Stimulated activated CD8-positive, alpha-beta memory T cell treated with anti-CD3 and anti-CD28 coated beads, Interleukin-4, amount 100 ng/mL, for 4 hours (primary cell): ENCODE results near the gene ZNF691.
"Not testable (repeated sequence)": the region's sequence is repeated elsewhere in the genome, so short reads cannot be mapped to it uniquely, and the experiment has no call there.

ENCODE experiments used
- DNase-seq, 2 donors: peaks; one replicate each; pipeline ENCODE4 v3.0.0-alpha.2; 2020; ENCODE audit warnings: low read depth in 2 of 2, low spot score in 1 of 2

Gene ZNF691, protein sequence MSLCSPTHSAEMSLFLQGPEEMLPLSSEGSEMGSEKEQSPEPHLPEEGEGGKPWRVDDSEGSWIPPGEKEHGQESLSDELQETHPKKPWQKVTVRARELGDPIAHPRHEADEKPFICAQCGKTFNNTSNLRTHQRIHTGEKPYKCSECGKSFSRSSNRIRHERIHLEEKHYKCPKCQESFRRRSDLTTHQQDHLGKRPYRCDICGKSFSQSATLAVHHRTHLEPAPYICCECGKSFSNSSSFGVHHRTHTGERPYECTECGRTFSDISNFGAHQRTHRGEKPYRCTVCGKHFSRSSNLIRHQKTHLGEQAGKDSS

DNA sequence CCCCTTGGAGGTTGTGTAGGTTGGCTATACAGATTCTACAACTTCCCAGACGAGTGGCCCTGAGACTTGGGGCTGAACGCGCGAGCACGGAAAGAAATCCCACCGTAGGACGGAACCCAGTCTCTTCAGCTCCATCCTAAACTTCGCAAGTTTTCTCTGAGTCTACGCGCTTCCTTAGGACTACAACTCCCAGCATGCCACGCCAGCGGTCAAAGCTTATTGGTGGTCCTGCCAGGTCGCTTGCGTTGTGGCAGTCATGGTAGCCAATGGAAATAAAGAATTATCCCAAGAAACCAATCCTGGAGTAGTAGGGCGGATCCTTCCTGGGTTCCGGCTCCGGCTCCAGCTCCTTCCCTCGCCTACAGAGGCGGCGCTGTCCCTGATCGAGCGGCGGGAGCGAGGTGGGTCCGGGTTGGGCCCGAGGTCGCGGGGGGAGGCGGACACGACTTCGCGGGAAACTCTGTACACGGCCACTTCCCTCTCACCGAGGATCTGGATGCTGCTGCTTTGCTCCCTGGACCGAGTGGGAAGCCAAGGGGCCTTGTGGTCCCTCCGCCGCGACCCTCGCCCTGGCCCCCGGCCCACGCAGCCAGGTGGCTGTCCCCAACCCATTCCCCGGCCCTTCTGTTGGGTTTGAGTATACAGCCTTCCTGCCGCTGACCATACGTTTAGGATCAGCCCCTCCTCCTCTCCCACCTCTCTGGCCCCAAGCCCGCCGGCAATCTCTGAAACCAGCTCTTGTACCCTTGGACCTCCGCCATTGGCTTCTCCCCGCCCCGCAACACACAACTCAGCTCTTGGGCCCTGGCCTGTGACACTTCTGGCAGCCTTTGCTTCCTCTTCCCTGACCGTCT, at the start of gene ZNF691:
Gene ZNF691, plus strand, starts transcription at position 357 of the 854 bp plus-strand sequence. CDS start 3,046 bp downstream, outside the sequence.
- peak; percentile 74 to 76 for DNase-seq

GRCh38 chr1:42797414-42797813, 49.0 kb upstream of the ZNF691 start:
- DNase-seq, result no peak

- DNase-seq, result no peak
Measured at GRCh38 chr1:42797979-42798378, 48.4 kb upstream of the ZNF691 start.

- no peak for DNase-seq
Measured at GRCh38 chr1:42801832-42802473, 44.5 kb upstream of the ZNF691 start.

DNA sequence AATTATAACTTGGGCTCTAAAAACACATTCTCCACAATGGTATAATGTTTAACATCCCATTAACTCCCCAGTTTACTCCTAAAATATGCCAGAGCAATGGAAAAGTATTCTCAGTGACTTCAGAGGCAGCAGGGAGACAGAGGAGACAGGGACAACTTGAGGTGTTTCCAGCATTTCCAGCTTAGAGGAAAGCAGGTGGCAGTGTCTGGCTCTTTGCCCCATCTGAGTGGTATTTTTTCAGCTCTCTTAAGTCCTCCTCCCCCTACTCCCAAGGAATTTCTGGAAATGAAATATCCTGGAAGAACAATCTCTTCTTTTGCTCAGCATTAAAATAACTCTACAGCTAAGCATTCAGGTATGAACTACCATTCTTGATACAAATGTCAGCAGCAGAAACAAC, 40.2 kb upstream of the ZNF691 start:
- no peak for DNase-seq

DNA sequence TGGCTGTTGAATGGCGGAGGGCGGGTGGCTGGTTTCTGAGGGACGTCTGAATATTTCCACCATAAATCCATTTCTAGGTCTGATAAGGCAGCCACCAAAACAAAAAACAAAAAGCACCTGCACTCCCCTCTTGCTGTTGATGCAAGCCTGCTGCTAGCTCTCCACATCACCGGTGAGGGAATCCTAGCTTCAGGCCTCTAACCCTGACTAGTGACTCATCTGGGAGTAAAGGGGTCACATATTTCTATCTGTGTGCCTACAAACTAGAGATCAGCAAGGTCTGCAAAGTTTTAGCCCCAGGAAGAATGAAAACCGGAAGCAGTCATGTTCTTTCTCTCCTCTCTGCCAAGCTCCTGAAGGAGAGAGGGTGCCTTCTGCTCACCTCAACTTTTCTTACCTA, 39.8 kb upstream of the ZNF691 start:
- DNase-seq, result no peak

DNA sequence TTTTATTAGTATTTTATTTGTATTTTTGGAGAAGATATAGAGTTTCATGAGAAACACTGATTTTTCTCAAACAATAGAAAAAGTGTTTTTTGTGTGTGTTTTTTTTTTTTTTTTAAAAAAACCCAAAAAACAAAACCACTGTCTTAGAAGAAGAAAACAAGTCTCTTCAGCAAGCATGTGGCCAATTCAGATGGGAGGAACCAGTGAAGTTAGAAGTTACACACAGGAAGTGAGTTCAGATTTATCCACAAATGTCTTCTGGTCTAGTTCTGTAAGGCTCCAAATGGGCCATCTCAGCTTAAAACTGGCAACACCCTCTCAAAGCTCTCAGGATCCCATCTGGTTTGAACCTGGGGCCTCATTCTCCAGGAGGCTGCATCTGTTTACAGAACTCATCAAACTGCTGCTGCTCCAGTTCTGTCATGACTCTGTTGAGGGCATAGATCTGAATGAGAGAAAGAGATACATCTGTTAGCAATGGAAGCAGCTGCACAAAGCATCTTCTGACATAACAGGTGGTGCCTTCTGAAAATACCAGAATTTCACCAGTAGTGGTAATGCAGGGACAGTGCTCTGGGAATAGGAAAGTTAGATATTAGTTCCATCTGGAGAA, 39.3 kb upstream of the ZNF691 start:
- no peak for DNase-seq

- not testable (repeated sequence) for DNase-seq
Measured at GRCh38 chr1:42814815-42815214, 31.6 kb upstream of the ZNF691 start.

DNA sequence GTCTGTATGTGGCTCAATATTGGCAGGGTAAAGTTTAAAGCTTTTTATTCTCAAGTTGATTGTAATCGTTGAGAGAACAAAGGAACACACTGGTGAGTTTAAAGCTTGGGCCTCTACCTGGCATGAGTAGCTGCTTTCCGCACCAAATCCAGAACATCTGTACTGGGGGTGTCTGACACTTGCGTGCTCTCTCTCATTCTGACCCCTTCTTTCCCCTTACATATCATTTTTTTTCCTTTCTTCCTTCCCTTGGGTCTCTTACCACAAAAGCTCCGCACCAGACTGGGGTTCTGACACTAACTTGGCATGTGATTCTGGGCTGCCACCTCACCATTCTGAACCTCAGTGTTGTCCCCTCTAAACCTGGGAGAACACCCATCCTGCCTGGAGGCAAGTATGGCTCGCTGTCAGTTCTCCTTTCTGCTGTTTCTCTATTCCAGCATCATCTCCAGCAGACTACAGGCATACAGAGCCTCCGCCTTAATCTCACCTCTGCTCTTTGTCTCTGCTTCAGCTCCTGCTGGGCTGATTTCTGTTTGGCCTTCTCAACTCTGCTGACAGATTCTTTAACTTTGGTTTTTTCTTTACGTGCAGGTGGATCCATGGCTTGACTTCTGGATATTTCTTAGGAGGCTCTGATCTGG, 30.4 kb upstream of the ZNF691 start:
- DNase-seq, result no peak

- peak; percentile 87 to 90 for DNase-seq
Measured at GRCh38 chr1:42816585-42817439, 29.6 kb upstream of the ZNF691 start, which contains the start of the genes ERMAP and SVBP. ERMAP (plus strand) TSS chr1:42817122; CDS start chr1:42830449, 13,327 bp downstream. SVBP (minus strand) TSS chr1:42817397; CDS start chr1:42816544, 853 bp downstream.

DNA sequence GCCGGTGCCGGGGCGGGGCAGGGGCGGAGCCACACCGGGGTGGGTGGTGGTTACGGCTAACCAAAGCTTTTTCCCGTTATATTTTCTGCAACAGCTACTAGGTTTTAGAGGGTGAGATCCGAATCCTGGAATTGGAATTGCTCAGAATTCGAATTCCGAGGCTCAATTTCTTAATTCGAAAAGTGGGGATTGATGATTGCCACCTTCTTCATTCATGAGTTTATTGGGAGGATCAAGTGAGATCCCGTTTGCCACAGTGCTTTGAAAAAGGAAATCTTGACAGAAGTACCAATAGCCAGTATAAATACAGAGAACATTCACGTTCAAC, 29.0 kb upstream of the ZNF691 start:
- DNase-seq, result no peak

DNA sequence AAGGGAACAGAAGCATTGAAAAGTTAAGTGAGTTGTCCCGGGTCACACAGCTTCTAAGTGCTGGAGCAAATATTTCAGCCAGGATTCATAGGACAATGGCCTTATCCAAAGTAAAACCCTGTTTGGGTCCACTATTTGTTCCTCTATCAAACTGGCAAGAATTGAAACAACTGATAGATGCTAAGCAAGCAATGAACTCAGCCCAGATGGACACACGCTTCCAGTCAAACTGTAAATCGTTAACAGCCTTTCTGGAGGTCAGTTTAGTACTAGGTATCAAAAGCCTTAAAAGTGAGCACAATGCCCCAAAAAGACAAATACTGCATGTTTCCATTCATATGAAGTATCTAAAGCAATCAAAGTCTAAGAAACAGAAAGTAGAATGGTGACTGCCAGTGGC, 28.4 kb upstream of the ZNF691 start:
- no peak for DNase-seq

DNA sequence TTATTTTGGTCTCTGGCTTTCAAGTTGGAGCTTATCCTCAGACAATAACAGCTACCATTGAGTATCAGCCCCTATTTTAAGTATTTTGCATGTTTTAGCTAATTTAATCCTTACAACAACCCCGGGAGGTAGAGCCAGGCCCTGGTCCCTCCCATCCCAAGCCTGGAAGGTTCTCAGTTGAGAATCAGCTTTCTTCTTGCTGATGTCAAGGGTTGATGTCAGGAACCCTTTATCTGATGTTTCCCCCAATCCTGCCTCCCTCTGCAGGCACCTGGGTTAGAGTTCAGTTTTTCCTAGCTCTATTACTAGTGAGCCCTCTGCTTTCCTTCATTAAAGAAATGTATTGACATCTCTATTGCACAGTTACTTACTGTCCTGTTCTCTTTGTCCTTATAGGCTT, 25.6 kb upstream of the ZNF691 start:
- DNase-seq, result no peak

DNA sequence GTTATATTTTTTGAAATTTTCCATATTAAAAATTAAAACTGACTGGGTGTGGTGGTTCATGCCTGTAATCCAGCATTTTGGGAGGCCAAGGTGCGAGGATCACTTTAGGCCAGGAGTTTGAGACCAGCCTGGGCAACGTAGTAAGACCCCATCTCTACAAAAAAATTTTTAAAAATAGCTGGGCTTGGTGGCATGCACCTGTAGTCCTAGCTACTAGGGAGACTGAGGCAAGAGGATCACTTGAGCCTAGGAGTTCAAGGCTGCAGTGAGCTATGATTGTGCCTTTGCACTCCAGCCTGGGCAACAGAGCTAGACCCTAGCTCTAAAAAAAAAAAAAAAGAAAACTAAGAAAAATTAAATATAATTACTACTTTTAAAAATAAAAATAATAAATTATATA, 24.7 kb upstream of the ZNF691 start:
- DNase-seq, result no peak

DNA sequence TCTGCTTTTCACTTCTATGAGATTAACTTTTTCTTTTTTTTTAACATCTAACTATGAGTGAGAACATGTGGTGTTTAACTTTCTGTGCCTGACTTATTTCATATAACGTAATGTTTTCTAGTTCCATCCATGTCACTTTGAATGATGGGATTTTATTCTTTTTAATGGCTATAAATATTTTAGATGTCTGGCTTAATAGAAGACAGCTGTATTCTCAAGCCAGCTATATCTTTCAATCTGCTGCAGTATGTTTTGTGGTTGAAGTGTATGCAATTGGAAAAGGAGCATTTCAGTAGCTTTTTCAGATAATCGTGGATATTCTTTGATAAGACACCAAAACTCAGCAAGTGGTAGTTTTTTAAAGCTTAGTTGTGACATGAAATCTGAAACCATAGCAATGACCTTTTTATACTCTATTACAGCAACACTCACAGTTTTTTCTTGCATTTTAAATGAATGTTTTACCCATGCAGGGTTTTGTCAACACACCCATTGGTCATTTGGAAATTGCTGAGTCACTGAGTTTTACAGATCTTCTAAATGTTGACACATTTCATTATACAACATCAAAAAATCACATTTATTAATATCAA, 23.5 kb upstream of the ZNF691 start:
- DNase-seq, result no peak

DNA sequence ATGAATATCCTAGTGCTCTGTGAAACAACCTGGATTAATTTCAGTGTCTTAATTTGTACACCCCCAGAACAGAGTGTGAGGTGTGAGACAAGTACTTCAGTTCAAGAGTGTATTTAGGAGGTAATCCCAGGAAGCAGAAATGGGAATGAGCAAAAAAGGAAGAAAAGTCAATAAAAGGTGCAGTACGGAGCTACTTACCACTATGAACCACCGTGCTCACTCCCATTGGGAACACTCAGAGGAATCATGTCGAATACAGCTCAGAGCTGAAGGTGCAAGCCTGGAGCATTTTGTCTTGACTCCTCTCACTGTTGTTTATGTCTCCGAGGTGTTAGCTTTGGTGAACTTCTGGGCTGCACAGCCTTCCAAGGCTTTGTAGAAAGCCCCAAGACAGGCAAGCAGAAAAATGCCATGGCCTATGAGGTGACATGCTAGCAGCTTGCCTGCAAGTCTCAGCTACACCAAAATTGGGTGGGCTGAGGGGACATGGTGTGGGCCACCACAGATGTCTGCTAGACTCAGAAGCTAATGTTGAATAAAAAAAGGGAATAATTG, 21.9 kb upstream of the ZNF691 start:
- DNase-seq, result no peak

- DNase-seq, result no peak
Measured at GRCh38 chr1:42825036-42825851, 21.2 kb upstream of the ZNF691 start.

DNA sequence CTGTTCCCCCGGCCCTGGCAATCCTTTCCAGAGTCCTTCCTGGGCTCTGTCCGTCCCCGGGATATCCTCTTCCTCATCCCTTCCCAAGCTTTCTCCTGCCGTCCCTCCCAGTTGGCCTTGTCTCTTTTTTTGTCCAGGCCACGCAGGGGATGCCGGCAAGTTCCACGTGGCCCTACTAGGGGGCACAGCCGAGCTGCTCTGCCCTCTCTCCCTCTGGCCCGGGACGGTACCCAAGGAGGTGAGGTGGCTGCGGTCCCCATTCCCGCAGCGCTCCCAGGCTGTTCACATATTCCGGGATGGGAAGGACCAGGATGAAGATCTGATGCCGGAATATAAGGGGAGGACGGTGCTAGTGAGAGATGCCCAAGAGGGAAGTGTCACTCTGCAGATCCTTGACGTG, 15.8 kb upstream of the ZNF691 start:
- DNase-seq, result no peak
